ACC112 (cell line): ENCODE measurements around the gene ST3GAL3.

ENCODE experiments used
- H2AFZ ChIP-seq: fragments of 200-600 bp; sonication (generic); one replicate; pipeline ENCODE4 v1.6.0; 2017; ENCODE audit warnings: antibody characterized with exemption, low read length; ENCODE audit not compliant: unreplicated experiment
- H3K27ac ChIP-seq: fragments of 200-600 bp; sonication (generic); 2 replicates; pipeline ENCODE4 v1.5.1; 2014; ENCODE audit warnings: low read depth, mild to moderate bottlenecking, antibody characterized with exemption, low read length, moderate library complexity
- H3K27me3 ChIP-seq: fragments of 200-600 bp; sonication (generic); 2 replicates; pipeline ENCODE4 v1.6.1; 2014; ENCODE audit warnings: mild to moderate bottlenecking, antibody characterized with exemption, low read length, moderate library complexity, mixed read lengths; ENCODE audit not compliant: insufficient read depth
- H3K36me3 ChIP-seq: fragments of 200-600 bp; sonication (generic); 2 replicates; pipeline ENCODE4 v1.6.1; 2016; ENCODE audit warnings: mild to moderate bottlenecking, antibody characterized with exemption, low read length, moderate library complexity, mixed read lengths; ENCODE audit not compliant: insufficient read depth
- H3K4me1 ChIP-seq: fragments of 200-600 bp; sonication (generic); one replicate; pipeline ENCODE4 v1.6.1; 2016; ENCODE audit warnings: low read length, mixed read lengths; ENCODE audit not compliant: insufficient read depth, unreplicated experiment, control insufficient read depth
- H3K4me3 ChIP-seq: fragments of 200-600 bp; sonication (generic); 2 replicates; pipeline ENCODE4 v1.5.1; 2014; ENCODE audit warnings: mild to moderate bottlenecking, low read depth, low read length
- H3K79me2 ChIP-seq: fragments of 200-600 bp; sonication (generic); one replicate; pipeline ENCODE4 v1.6.0; 2016; ENCODE audit warnings: low read length; ENCODE audit not compliant: control insufficient read depth, unreplicated experiment, insufficient read depth

Gene ST3GAL3

DNA sequence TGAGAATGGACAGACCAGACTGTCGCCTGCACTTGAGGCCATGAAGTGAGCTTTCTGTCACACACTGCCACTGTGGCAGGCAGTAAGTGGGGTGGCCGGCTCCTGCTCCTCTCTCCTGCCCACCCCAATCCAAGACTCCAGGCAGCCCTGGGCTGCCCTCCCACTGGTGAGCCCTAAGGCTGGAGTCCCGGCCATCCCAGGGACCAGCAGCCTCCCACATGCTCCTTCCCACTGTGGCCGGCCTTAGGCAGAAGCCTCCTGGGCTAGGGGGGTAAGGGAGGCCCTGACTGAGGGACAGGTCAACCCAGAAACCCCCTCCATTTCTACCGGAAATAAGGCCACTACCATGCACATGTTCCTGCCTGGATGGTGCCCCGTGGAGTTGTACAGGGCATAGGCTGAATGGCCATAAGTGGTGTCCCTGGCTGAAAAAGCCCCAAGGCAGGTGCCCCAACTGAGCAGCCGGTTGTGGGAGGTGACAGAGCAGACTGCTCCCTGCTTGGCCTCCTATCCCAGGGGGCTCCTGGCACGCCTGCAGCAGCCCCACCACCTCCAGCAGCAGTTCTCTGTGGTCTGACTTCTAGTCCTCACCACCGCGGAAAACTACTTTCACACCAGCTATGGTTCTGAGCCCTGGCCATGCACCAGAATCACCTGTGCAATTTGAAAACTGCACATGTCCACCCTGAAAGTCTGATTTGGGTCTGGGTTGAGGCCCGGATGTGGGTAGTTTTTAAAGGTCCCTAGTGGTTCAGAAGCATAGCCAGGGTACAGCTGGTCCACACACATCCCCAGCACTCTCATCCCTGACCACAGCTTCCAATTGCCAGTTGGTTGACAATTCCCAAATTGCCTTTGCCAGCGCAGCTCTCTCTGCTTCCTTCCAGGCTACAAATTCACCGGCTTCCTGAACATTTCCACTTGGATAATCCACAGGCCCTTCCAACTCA lies 224.7 kb downstream of the ST3GAL3 start:
- H3K27ac ChIP-seq, result no peak overlapping the region
- peaks cover 13% of the 10 kb centered on the region for H3K4me1 ChIP-seq
- no peaks in the 10 kb centered on the region for H3K79me2 ChIP-seq
- H3K27me3 ChIP-seq, result peaks cover 9% of the 10 kb centered on the region; the same call in 1 of the 2 replicates
- no peak overlapping the region for H2AFZ ChIP-seq
- H3K4me3 ChIP-seq, result no peak overlapping the region
- peaks cover 8% of the 10 kb centered on the region; the same call in 1 of the 2 replicates for H3K36me3 ChIP-seq

- peaks cover 9% of the 10 kb centered on the region; the same call in 1 of the 2 replicates for H3K27me3 ChIP-seq
- H3K27ac ChIP-seq, result no peak overlapping the region
- peak overlapping the region; percentile 68 for H3K4me3 ChIP-seq
- peaks cover 13% of the 10 kb centered on the region for H3K4me1 ChIP-seq
- H3K79me2 ChIP-seq, result no peaks in the 10 kb centered on the region
- H2AFZ ChIP-seq, result no peak overlapping the region
- peaks cover 8% of the 10 kb centered on the region; the same call in 1 of the 2 replicates for H3K36me3 ChIP-seq
These were observed 225.6 kb downstream of the ST3GAL3 start for GRCh38 chr1:43932786-43933385.

GRCh38 chr1:43933386-43934100 lies 226.2 kb downstream of the ST3GAL3 start, which contains the start of gene ARTN:
ARTN (plus strand) TSS chr1:43933801; CDS start chr1:43935657, 1,856 bp downstream.
- Histone ChIP-seq H3K27me3 (peaks cover 9% of the 10 kb centered on the region; the same call in 1 of the 2 replicates), H2AFZ (no peak within 1 kb of the TSS), H3K4me3 (peak within 1 kb of the TSS; percentile 68), H3K4me1 (peaks cover 13% of the 10 kb centered on the region), H3K79me2 (no peaks in the 10 kb centered on the region), H3K36me3 (peaks cover 8% of the 10 kb centered on the region; the same call in 1 of the 2 replicates), H3K27ac (no peak within 1 kb of the TSS)

GRCh38 chr1:43934101-43934985 lies 227.0 kb downstream of the ST3GAL3 start:
- Histone ChIP-seq H2AFZ (no peak overlapping the region), H3K79me2 (no peaks in the 10 kb centered on the region), H3K27ac (no peak overlapping the region), H3K4me1 (peaks cover 13% of the 10 kb centered on the region), H3K4me3 (peak overlapping the region; percentile 68), H3K27me3 (peaks cover 9% of the 10 kb centered on the region; the same call in 1 of the 2 replicates), H3K36me3 (peaks cover 8% of the 10 kb centered on the region; the same call in 1 of the 2 replicates)

GRCh38 chr1:43934986-43935324 lies 227.6 kb downstream of the ST3GAL3 start:
- H3K79me2 ChIP-seq, result no peaks in the 10 kb centered on the region
- peaks cover 13% of the 10 kb centered on the region for H3K4me1 ChIP-seq
- peaks cover 9% of the 10 kb centered on the region; the same call in 1 of the 2 replicates for H3K27me3 ChIP-seq
- no peak overlapping the region for H2AFZ ChIP-seq
- no peak overlapping the region for H3K4me3 ChIP-seq
- no peak overlapping the region for H3K27ac ChIP-seq
- H3K36me3 ChIP-seq, result peaks cover 4% of the 10 kb centered on the region; the same call in 1 of the 2 replicates

DNA sequence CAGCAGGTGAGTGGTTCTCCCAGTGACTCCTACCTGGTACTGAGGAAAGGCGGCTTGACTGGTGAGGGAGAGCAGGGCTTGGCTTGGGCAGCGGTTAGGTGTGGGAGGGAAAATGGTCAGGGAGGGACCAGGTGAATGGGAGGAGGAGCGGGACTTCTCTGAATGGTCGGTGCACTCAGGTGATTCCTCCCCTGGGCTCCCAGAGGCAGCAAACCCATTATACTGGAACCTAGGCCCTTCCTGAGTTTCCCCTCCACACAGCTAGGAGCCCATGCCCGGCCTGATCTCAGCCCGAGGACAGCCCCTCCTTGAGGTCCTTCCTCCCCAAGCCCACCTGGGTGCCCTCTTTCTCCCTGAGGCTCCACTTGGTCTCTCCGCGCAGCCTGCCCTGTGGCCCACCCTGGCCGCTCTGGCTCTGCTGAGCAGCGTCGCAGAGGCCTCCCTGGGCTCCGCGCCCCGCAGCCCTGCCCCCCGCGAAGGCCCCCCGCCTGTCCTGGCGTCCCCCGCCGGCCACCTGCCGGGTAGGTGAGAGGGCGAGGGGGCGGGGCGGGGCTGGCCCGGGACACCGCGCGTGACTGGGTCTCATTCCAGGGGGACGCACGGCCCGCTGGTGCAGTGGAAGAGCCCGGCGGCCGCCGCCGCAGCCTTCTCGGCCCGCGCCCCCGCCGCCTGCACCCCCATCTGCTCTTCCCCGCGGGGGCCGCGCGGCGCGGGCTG lies 228.5 kb downstream of the ST3GAL3 start:
- peaks cover 9% of the 10 kb centered on the region; the same call in 1 of the 2 replicates for H3K27me3 ChIP-seq
- H3K4me1 ChIP-seq, result peaks cover 13% of the 10 kb centered on the region
- peak overlapping the region; percentile 58 for H3K4me3 ChIP-seq
- no peaks in the 10 kb centered on the region for H3K36me3 ChIP-seq
- H2AFZ ChIP-seq, result no peak overlapping the region
- no peaks in the 10 kb centered on the region for H3K79me2 ChIP-seq
- no peak overlapping the region for H3K27ac ChIP-seq

DNA sequence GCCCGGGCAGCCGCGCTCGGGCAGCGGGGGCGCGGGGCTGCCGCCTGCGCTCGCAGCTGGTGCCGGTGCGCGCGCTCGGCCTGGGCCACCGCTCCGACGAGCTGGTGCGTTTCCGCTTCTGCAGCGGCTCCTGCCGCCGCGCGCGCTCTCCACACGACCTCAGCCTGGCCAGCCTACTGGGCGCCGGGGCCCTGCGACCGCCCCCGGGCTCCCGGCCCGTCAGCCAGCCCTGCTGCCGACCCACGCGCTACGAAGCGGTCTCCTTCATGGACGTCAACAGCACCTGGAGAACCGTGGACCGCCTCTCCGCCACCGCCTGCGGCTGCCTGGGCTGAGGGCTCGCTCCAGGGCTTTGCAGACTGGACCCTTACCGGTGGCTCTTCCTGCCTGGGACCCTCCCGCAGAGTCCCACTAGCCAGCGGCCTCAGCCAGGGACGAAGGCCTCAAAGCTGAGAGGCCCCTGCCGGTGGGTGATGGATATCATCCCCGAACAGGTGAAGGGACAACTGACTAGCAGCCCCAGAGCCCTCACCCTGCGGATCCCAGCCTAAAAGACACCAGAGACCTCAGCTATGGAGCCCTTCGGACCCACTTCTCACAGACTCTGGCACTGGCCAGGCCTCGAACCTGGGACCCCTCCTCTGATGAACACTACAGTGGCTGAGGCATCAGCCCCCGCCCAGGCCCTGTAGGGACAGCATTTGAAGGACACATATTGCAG lies 229.3 kb downstream of the ST3GAL3 start:
- Histone ChIP-seq H3K27me3 (peaks cover 9% of the 10 kb centered on the region; the same call in 1 of the 2 replicates), H3K4me1 (peaks cover 13% of the 10 kb centered on the region), H3K36me3 (no peaks in the 10 kb centered on the region), H3K4me3 (peak overlapping the region; percentile 39; the same call in 1 of the 2 replicates), H3K27ac (no peak overlapping the region), H3K79me2 (no peaks in the 10 kb centered on the region), H2AFZ (no peak overlapping the region)

DNA sequence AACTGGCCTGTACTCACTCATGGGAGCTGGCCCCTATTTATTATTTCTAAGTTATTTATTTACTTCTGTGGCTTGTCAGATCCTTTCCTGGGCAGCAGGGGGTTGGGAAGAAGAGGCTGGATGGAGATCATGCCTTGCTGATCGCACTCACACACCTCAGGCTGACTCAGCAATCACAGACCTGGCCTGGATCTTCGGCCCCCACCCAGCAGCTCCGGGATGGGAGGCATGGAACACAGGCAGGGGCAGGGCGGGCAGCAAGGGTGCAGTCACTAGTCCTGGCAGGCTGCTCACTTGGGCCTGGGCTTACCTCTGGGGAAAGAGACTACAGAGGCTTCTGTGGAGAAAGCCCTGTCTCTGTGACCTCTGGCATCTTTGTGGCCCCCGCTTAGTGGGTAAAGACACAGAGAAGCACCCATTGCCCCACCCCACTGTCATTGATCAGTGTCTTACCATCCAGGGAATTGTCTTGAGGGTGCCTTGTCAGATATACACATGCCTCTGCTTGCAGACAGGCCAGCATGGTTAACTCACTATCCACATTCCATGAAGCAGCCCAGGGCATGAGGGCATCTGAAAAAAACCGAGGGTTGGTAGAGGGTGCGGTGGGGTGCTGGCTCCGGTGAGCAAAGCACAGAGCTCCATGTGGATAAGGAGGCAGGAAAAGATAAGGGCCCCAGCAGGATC lies 230.0 kb downstream of the ST3GAL3 start:
- H2AFZ ChIP-seq, result no peak overlapping the region
- no peak overlapping the region for H3K4me3 ChIP-seq
- no peak overlapping the region for H3K27ac ChIP-seq
- no peaks in the 10 kb centered on the region for H3K79me2 ChIP-seq
- H3K36me3 ChIP-seq, result no peaks in the 10 kb centered on the region
- H3K27me3 ChIP-seq, result peaks cover 9% of the 10 kb centered on the region; the same call in 1 of the 2 replicates
- H3K4me1 ChIP-seq, result peaks cover 13% of the 10 kb centered on the region
